Spleen (tissue), 7 donors: Measurements from ENCODE around the gene CTBS.

Experiments
- CTCF ChIP-seq, 11 experiments: fragments of 200-600 bp in 7 of 11; fragments of 450-650 bp in 4 of 11; sonication (generic) in 4 of 11; IDR thresholded peaks in 8 of 11; conservative IDR thresholded peaks in 3 of 11; 1 replicate in 7 of 11; 2 replicates in 4 of 11; pipeline versions ENCODE4 v1.4.0 to v1.8.0; 2016 to 2021; ENCODE audit warnings: antibody characterized with exemption in 11 of 11, inconsistent platforms in 4 of 11, mild to moderate bottlenecking in 1 of 11
- POLR2A ChIP-seq, 3 donors: fragments of 450-650 bp; IDR thresholded peaks; one replicate each; pipeline ENCODE4 v1.5.1; 2017; ENCODE audit warnings: antibody characterized with exemption in 3 of 3, mild to moderate bottlenecking in 1 of 3
- donor health status: DM: no; HTN: no; CAD: no; lungs with moderate emphysema.
- donor health status: DM: no; HTN: no; CAD: no.
- donor health status: DM: no; HTN: no; CAD: no.

GRCh38 chr1:84550826-84551225, 23.4 kb downstream of the CTBS start:
- TF ChIP-seq CTCF (IDR thresholded peaks at IDR 0.05 in 8 of 11, conservative IDR thresholded peaks at IDR 0.05 in 3 of 11) (no peak), POLR2A (IDR thresholded peaks at IDR 0.05) (no peak)
